Measurements from ENCODE around the gene PALS1.
A peak's percentile ranks its signal among the peaks of the same experiment; 100 is the strongest.

PALS1 gene

GRCh38 chr14:67241411-67242167 is at the start of gene PALS1:
PALS1 (plus strand) TSS chr14:67241435; CDS start chr14:67279171, 37,736 bp downstream.
- peak; percentile 61 for DNase-seq (ENCODE audit: low spot score)

- no peak for DNase-seq (ENCODE audit: low spot score)
These were observed 49.4 kb upstream of the PALS1 start for GRCh38 chr14:67191768-67192290.

GRCh38 chr14:67192366-67192765 is 48.9 kb upstream of the PALS1 start:
- no peak for DNase-seq (ENCODE audit: low spot score)

- DNase-seq (ENCODE audit: low spot score), result no peak
These were observed 46.0 kb upstream of the PALS1 start for GRCh38 chr14:67195279-67195678.

GRCh38 chr14:67199016-67199415 is 42.2 kb upstream of the PALS1 start:
- no peak for DNase-seq (ENCODE audit: low spot score)

- no peak for DNase-seq (ENCODE audit: low spot score)
These were observed 33.4 kb upstream of the PALS1 start for GRCh38 chr14:67207810-67208209.

GRCh38 chr14:67218126-67218525 is 23.1 kb upstream of the PALS1 start:
- no peak for DNase-seq (ENCODE audit: low spot score)

GRCh38 chr14:67221248-67221981 is 19.8 kb upstream of the PALS1 start:
- DNase-seq (ENCODE audit: low spot score), result peak; percentile 47

GRCh38 chr14:67221982-67222328 is 19.3 kb upstream of the PALS1 start:
- no peak for DNase-seq (ENCODE audit: low spot score)

GRCh38 chr14:67225523-67225922 is 15.7 kb upstream of the PALS1 start:
- DNase-seq (ENCODE audit: low spot score), result no peak

- no peak for DNase-seq (ENCODE audit: low spot score)
These were observed 12.8 kb upstream of the PALS1 start for GRCh38 chr14:67228325-67228984.

- no peak for DNase-seq (ENCODE audit: low spot score)
These were observed 9.2 kb upstream of the PALS1 start for GRCh38 chr14:67232066-67232465.

- DNase-seq (ENCODE audit: low spot score), result no peak
These were observed 8.6 kb upstream of the PALS1 start for GRCh38 chr14:67232621-67233020.

- DNase-seq (ENCODE audit: low spot score), result no peak
These were observed 3.6 kb upstream of the PALS1 start for GRCh38 chr14:67237591-67237990.

- DNase-seq (ENCODE audit: low spot score), result no peak
These were observed 1.7 kb upstream of the PALS1 start for GRCh38 chr14:67239582-67239981.

GRCh38 chr14:67240168-67240932 is 885 bp upstream of the PALS1 start:
- peak; percentile 76 for DNase-seq (ENCODE audit: low spot score)

- peak; percentile 97 for DNase-seq (ENCODE audit: low spot score)
These were observed 241 bp upstream of the PALS1 start for GRCh38 chr14:67240978-67241410.

GRCh38 chr14:67242168-67242420 is 859 bp downstream of the PALS1 start:
- DNase-seq (ENCODE audit: low spot score), result no peak

GRCh38 chr14:67245104-67245503 is 3.9 kb downstream of the PALS1 start:
- DNase-seq (ENCODE audit: low spot score), result no peak

- peak; percentile 40 for DNase-seq (ENCODE audit: low spot score)
These were observed 10.5 kb downstream of the PALS1 start for GRCh38 chr14:67251573-67252226.

- no peak for DNase-seq (ENCODE audit: low spot score)
These were observed 11.9 kb downstream of the PALS1 start for GRCh38 chr14:67253076-67253635.
